Measurements from ENCODE around the gene CTDSPL.
A peak's percentile ranks its signal among the peaks of the same experiment; 100 is the strongest.

The CTDSPL gene

GRCh38 chr3:38004415-38005075 lies 142.9 kb downstream of the CTDSPL start:
- Histone ChIP-seq H3K4me3 (ENCODE audit: insufficient read length, low read depth) (no peak overlapping the region), H3K27me3 (ENCODE audit: insufficient read depth, insufficient read length) (peaks cover 2% of the 10 kb centered on the region), H3K9ac (ENCODE audit: insufficient read length, low read depth) (no peak overlapping the region), H3K4me1 (ENCODE audit: insufficient read depth, insufficient read length) (peaks cover 23% of the 10 kb centered on the region), H3K36me3 (ENCODE audit: insufficient read depth, insufficient read length, low read length) (peaks cover 30% of the 10 kb centered on the region), H3K9me3 (ENCODE audit: insufficient read depth, low read length) (no peaks in the 10 kb centered on the region)
- TF ChIP-seq SUZ12 (IDR thresholded peaks at IDR 0.05; ENCODE audit: extremely low read depth, insufficient read depth, insufficient read length): no peak
- no peak for TF ChIP-seq ZNF274 (IDR thresholded peaks at IDR 0.05; ENCODE audit: low read depth, low read length)
- TF ChIP-seq YY1 (IDR thresholded peaks at IDR 0.05; ENCODE audit: insufficient read depth, insufficient read length): no peak
- peak; percentile 40 for DNase-seq (ENCODE audit: low read depth, low spot score)

DNA sequence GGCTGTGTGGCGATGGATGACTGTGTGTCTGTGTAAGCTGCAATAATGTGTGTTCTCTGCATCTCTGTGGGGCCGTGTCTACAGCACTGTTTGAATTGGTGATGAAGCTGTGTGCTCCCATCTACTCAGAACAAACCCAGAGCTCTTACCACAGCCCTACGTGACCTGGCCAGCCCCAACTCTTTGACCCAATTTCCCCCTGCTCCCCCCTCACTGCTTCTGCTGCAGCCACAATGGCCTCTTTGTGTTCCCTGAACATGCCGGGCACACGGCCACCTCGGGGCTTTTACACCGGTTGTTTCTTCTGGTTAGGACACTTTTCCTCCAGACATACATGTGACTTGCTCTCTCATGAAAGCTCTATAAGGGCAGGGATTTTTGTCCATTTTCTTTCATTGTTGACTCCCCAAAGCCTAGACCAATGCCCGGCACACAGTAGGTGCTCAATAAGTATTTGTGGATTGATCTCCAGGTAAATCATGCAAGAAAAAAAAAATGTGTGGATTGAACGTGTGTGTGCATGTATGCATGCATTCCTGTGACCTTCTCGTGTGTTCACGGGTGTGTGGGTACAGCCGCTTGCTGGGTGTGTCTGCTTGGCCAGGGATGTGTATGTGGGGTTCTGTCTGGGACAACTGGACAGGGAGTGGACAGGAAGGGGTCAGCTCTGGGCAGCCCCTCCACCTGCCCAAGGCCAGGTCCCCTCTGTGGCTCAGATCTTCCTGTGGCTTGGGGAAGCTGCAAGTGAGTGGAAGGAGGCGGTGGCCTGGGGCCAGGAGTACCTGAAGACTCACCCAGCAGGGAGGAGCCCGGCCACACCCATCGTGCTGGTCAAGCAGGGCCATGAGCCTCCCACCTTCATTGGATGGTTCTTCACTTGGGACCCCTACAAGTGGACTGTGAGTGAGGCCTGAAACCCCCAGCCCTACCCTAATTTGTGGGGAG lies 143.7 kb downstream of the CTDSPL start:
- no peaks in the 10 kb centered on the region for H3K27me3 ChIP-seq (ENCODE audit: insufficient read depth, insufficient read length)
- H3K4me1 ChIP-seq (ENCODE audit: insufficient read depth, insufficient read length): peaks cover 23% of the 10 kb centered on the region
- peaks cover 34% of the 10 kb centered on the region for H3K36me3 ChIP-seq (ENCODE audit: insufficient read depth, insufficient read length, low read length)
- no peak overlapping the region for H3K9ac ChIP-seq (ENCODE audit: insufficient read length, low read depth)
- no peak overlapping the region for H3K4me3 ChIP-seq (ENCODE audit: insufficient read length, low read depth)
- no peak for DNase-seq (ENCODE audit: low read depth, low spot score)
- no peaks in the 10 kb centered on the region for H3K9me3 ChIP-seq (ENCODE audit: insufficient read depth, low read length)
- TF ChIP-seq YY1 (IDR thresholded peaks at IDR 0.05; ENCODE audit: insufficient read depth, insufficient read length): no peak

GRCh38 chr3:38006031-38006430 lies 144.4 kb downstream of the CTDSPL start:
- Histone ChIP-seq H3K36me3 (ENCODE audit: insufficient read depth, insufficient read length, low read length) (peaks cover 34% of the 10 kb centered on the region), H3K27me3 (ENCODE audit: insufficient read depth, insufficient read length) (no peaks in the 10 kb centered on the region), H3K9ac (ENCODE audit: insufficient read length, low read depth) (no peak overlapping the region), H3K4me1 (ENCODE audit: insufficient read depth, insufficient read length) (peaks cover 22% of the 10 kb centered on the region), H3K4me3 (ENCODE audit: insufficient read length, low read depth) (no peak overlapping the region), H3K9me3 (ENCODE audit: insufficient read depth, low read length) (no peaks in the 10 kb centered on the region)
- TF ChIP-seq YY1 (IDR thresholded peaks at IDR 0.05; ENCODE audit: insufficient read depth, insufficient read length): no peak
- no peak for TF ChIP-seq SUZ12 (IDR thresholded peaks at IDR 0.05; ENCODE audit: extremely low read depth, insufficient read depth, insufficient read length)
- TF ChIP-seq ZNF274 (IDR thresholded peaks at IDR 0.05; ENCODE audit: low read depth, low read length): no peak
- no peak for DNase-seq (ENCODE audit: low read depth, low spot score)

DNA sequence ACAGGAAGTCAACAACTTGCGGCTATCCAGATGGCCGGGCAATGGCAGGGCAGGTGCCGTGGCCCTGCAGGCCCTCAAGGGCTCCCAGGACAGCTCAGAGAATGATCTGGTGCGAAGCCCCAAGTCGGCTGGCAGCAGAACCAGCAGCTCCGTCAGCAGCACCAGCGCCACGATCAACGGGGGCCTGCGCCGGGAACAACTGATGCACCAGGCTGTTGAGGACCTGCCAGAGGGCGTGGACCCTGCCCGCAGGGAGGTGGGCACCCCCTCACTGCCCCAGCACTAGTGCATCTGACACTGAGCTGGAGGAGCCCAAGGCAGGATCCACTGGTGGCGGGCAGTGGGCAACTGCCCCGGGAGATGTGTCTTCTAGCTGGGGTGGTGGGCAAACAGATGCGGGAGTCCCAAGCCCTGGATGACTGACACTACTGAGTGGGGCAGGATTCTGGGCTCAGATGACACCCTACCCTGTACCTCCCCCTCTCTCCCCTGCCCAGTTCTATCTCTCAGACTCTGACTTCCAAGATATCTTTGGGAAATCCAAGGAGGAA lies 144.8 kb downstream of the CTDSPL start:
- Histone ChIP-seq H3K4me1 (ENCODE audit: insufficient read depth, insufficient read length) (peaks cover 19% of the 10 kb centered on the region), H3K36me3 (ENCODE audit: insufficient read depth, insufficient read length, low read length) (peaks cover 34% of the 10 kb centered on the region), H3K9me3 (ENCODE audit: insufficient read depth, low read length) (no peaks in the 10 kb centered on the region), H3K27me3 (ENCODE audit: insufficient read depth, insufficient read length) (no peaks in the 10 kb centered on the region), H3K9ac (ENCODE audit: insufficient read length, low read depth) (no peak overlapping the region), H3K4me3 (ENCODE audit: insufficient read length, low read depth) (no peak overlapping the region)
- TF ChIP-seq ZNF274 (IDR thresholded peaks at IDR 0.05; ENCODE audit: low read depth, low read length) (no peak), YY1 (IDR thresholded peaks at IDR 0.05; ENCODE audit: insufficient read depth, insufficient read length) (no peak), SUZ12 (IDR thresholded peaks at IDR 0.05; ENCODE audit: extremely low read depth, insufficient read depth, insufficient read length) (no peak)
- DNase-seq (ENCODE audit: low read depth, low spot score): no peak

DNA sequence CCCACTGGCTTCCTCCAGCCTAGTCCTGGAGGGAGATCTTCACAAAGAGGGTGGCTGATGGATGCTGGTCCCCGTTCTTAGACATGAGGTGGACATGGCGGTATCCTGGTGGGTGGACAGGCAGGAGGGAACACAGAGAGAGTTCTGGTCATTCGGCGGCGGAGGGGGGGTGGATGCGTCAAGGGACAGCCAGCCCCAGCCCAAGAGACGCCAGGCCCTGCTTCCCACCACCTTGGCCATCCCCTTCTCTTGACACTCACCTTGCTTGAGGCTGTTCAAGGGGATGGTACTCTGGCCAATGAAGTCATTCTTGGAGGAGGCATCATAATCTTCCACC lies 146.0 kb downstream of the CTDSPL start:
- TF ChIP-seq ZNF274 (IDR thresholded peaks at IDR 0.05; ENCODE audit: low read depth, low read length) (no peak), SUZ12 (IDR thresholded peaks at IDR 0.05; ENCODE audit: extremely low read depth, insufficient read depth, insufficient read length) (no peak), YY1 (IDR thresholded peaks at IDR 0.05; ENCODE audit: insufficient read depth, insufficient read length) (no peak)
- no peaks in the 10 kb centered on the region for H3K27me3 ChIP-seq (ENCODE audit: insufficient read depth, insufficient read length)
- DNase-seq (ENCODE audit: low read depth, low spot score): no peak
- H3K4me1 ChIP-seq (ENCODE audit: insufficient read depth, insufficient read length): peaks cover 13% of the 10 kb centered on the region
- H3K9me3 ChIP-seq (ENCODE audit: insufficient read depth, low read length): no peaks in the 10 kb centered on the region
- H3K36me3 ChIP-seq (ENCODE audit: insufficient read depth, insufficient read length, low read length): peaks cover 34% of the 10 kb centered on the region
- no peak overlapping the region for H3K4me3 ChIP-seq (ENCODE audit: insufficient read length, low read depth)
- H3K9ac ChIP-seq (ENCODE audit: insufficient read length, low read depth): no peak overlapping the region

- Histone ChIP-seq H3K4me3 (ENCODE audit: insufficient read length, low read depth) (no peak overlapping the region), H3K4me1 (ENCODE audit: insufficient read depth, insufficient read length) (peaks cover 13% of the 10 kb centered on the region), H3K27me3 (ENCODE audit: insufficient read depth, insufficient read length) (no peaks in the 10 kb centered on the region), H3K36me3 (ENCODE audit: insufficient read depth, insufficient read length, low read length) (peaks cover 34% of the 10 kb centered on the region), H3K9ac (ENCODE audit: insufficient read length, low read depth) (no peak overlapping the region), H3K9me3 (ENCODE audit: insufficient read depth, low read length) (no peaks in the 10 kb centered on the region)
- no peak for TF ChIP-seq ZNF274 (IDR thresholded peaks at IDR 0.05; ENCODE audit: low read depth, low read length)
- TF ChIP-seq YY1 (IDR thresholded peaks at IDR 0.05; ENCODE audit: insufficient read depth, insufficient read length): no peak
- no peak for TF ChIP-seq SUZ12 (IDR thresholded peaks at IDR 0.05; ENCODE audit: extremely low read depth, insufficient read depth, insufficient read length)
- no peak for DNase-seq (ENCODE audit: low read depth, low spot score)
Observed at GRCh38 chr3:38008191-38008701, 146.6 kb downstream of the CTDSPL start.
